Activated T-cell treated with anti-CD3 and anti-CD28 coated beads for 4 hours (primary cell): ENCODE measurements around the gene DDX10.

Source experiments
- DNase-seq: peaks from one replicate; pipeline ENCODE4 v3.0.0-alpha.2; 2020

The DDX10 gene

GRCh38 chr11:108914981-108915380, 250.1 kb downstream of the DDX10 start:
- no peak for DNase-seq

- no peak for DNase-seq
These were observed 250.8 kb downstream of the DDX10 start for GRCh38 chr11:108915666-108916065.

- DNase-seq = no peak
These were observed 251.4 kb downstream of the DDX10 start for GRCh38 chr11:108916290-108916689.

- DNase-seq = no peak
These were observed 252.1 kb downstream of the DDX10 start for GRCh38 chr11:108916935-108917334.

- no peak for DNase-seq
These were observed 256.3 kb downstream of the DDX10 start for GRCh38 chr11:108921211-108921610.

- no peak for DNase-seq
These were observed 257.4 kb downstream of the DDX10 start for GRCh38 chr11:108922241-108922640.

- DNase-seq = no peak
These were observed 258.5 kb downstream of the DDX10 start for GRCh38 chr11:108923413-108923812.

GRCh38 chr11:108926171-108926840, 261.4 kb downstream of the DDX10 start:
- DNase-seq = no peak

GRCh38 chr11:108926841-108927577, 262.1 kb downstream of the DDX10 start:
- no peak for DNase-seq

- no peak for DNase-seq
These were observed 263.1 kb downstream of the DDX10 start for GRCh38 chr11:108927791-108928545.

- no peak for DNase-seq
These were observed 264.4 kb downstream of the DDX10 start for GRCh38 chr11:108929241-108929640.

GRCh38 chr11:108931168-108931567, 266.3 kb downstream of the DDX10 start:
- DNase-seq = no peak

- no peak for DNase-seq
These were observed 268.8 kb downstream of the DDX10 start for GRCh38 chr11:108933630-108934029.

- DNase-seq = no peak
These were observed 269.4 kb downstream of the DDX10 start for GRCh38 chr11:108934289-108934688.

GRCh38 chr11:108934696-108935095, 269.8 kb downstream of the DDX10 start:
- DNase-seq = no peak

- DNase-seq = no peak
These were observed 272.9 kb downstream of the DDX10 start for GRCh38 chr11:108937746-108938145.

- DNase-seq = no peak
These were observed 273.7 kb downstream of the DDX10 start for GRCh38 chr11:108938604-108939003.

- DNase-seq = no peak
These were observed 274.3 kb downstream of the DDX10 start for GRCh38 chr11:108939135-108939534.

- DNase-seq = no peak
These were observed 279.0 kb downstream of the DDX10 start for GRCh38 chr11:108943853-108944252.

GRCh38 chr11:108944471-108945178, 279.8 kb downstream of the DDX10 start:
- DNase-seq = no peak

GRCh38 chr11:108945341-108945740, 280.5 kb downstream of the DDX10 start:
- DNase-seq = no peak

- no peak for DNase-seq
These were observed 283.0 kb downstream of the DDX10 start for GRCh38 chr11:108947654-108948570.
